ENCODE data around the gene SRA1. TPM values are rescaled to one million over a fixed set of nuclear protein-coding genes. Genes with fewer than 3 reads are reported as not detected.

SRA1 gene
- total and polyA plus RNA-seq, 4 donors, result 14.0 to 45.5 (median 36.8) TPM

DNA sequence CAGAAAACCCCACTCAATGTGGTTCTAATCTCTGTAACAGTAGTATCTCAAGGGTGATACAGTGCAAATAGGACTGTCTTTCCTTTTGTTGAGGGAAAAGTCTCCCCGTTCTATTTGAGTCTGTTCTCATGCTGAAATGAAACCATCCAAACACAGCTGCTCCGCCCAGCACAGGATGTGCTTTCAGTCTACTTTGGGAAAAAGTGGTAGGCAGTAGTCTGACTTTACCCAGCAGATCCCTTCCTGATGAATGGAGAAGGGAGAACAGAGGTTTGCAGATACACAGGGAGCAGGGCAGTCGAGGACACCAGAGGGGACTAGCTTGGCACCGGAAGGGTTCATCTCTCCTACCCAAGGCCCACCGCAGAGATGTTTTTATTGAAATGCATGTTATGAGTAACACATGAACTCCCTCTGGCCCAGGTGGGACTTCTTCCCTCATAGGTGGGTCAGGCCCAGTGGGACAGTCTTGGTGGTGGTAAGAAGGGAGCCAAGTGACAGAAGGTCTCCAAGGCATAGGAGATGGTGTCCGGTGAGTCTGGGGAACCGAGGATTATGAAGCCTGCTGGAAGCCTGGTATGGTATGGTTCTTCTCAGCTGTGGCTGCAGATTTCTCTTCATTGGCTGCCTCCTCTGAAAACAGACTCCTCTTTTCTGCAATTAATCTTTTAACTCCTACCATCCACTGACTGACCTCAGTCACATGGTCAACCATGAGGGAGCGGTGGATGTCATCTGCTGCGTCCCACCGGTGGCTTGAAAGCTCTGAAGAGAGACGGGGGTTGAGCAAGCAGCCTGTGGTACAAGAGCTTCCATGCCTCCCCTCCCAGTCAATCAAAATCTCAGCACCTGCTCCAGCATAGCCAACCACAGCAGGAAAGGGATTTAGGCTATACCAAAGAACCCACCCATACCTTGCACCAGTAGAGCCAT, 6.9 kb downstream of the SRA1 start:
- H3K36me3 ChIP-seq (ENCODE audit: control insufficient read depth in 4 of 4, insufficient read depth in 4 of 4, low read length in 4 of 4), result peaks cover 0 to 27% (median 12%) of the 10 kb centered on the region in 4 donors
- H3K27me3 ChIP-seq (ENCODE audit: control insufficient read depth in 3 of 3, insufficient read depth in 3 of 3, low read length in 2 of 3), result no peaks in the 10 kb centered on the region
- TF ChIP-seq, protein P1, sequence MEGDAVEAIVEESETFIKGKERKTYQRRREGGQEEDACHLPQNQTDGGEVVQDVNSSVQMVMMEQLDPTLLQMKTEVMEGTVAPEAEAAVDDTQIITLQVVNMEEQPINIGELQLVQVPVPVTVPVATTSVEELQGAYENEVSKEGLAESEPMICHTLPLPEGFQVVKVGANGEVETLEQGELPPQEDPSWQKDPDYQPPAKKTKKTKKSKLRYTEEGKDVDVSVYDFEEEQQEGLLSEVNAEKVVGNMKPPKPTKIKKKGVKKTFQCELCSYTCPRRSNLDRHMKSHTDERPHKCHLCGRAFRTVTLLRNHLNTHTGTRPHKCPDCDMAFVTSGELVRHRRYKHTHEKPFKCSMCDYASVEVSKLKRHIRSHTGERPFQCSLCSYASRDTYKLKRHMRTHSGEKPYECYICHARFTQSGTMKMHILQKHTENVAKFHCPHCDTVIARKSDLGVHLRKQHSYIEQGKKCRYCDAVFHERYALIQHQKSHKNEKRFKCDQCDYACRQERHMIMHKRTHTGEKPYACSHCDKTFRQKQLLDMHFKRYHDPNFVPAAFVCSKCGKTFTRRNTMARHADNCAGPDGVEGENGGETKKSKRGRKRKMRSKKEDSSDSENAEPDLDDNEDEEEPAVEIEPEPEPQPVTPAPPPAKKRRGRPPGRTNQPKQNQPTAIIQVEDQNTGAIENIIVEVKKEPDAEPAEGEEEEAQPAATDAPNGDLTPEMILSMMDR (IDR thresholded peaks at IDR 0.05; ENCODE audit: control extremely low read depth, extremely low read depth), result no peak
- H3K4me1 ChIP-seq (ENCODE audit: control insufficient read depth in 5 of 5, insufficient read depth in 5 of 5, low read length in 5 of 5), result peaks cover 11 to 32% (median 29%) of the 10 kb centered on the region in 5 donors
- 89% methylated on average over 11 of the region's 11 CpGs for WGBS, 2 donors
- no peak overlapping the region for H3K9ac ChIP-seq (ENCODE audit: insufficient read depth in 1 of 2, low read length in 2 of 2)
- DNase-seq (no peak), ATAC-seq (ENCODE audit: insufficient read depth, low FRiP score) (no peak)
- H3K4me3 ChIP-seq, result no peak overlapping the region
- no peak overlapping the region for H3K27ac ChIP-seq (ENCODE audit: low read depth in 1 of 2, low read length in 1 of 2)
- H3K9me3 ChIP-seq (ENCODE audit: control insufficient read depth in 4 of 4, insufficient read depth in 3 of 4, low read length in 3 of 4), result no peaks in the 10 kb centered on the region

DNA sequence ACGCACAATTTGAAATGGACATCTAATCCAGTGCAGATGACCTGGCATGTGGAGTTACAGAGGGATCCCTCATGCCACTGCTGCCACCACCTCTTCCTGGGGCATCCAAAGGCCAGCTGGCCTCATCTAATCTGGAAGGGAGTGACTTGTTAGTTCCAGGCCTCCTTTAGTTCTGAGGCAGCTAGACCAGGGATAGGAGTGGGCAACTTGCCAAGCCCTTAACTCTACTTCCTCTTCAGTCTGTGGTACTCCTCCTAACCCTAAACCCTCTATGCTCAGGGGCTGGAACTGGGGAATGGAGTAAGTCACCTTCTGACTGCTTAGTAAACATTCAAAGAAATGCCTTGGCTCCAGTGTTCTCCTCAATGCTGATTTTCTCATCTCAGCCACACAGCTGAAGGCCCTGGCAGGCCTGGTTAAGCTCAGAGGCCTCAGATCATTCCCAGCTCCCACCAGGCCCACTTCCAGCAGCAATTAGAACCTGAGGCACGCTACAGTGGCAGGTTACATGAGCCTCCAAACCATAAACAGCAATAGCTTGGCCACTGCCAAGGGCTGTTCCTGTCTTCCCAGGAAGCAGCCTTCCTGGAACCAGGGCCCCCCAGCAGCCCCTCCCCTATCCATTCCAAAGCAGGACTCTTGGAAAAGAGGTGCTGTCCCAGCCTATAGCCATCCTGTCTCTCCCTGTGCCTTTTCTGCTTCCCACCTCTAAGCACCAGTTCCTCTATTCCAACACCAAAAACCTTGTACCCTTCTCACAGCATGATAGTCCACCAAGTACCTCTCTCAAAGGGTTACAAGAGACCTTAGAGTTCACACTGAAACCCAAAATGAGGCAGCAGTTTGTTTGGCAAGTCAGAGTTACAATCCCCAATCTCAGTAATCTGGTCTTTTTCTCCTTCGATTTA, 7.8 kb downstream of the SRA1 start:
- DNase-seq, result peak; percentile 39 to 66 (median 53)
- H3K9me3 ChIP-seq (ENCODE audit: control insufficient read depth in 4 of 4, insufficient read depth in 3 of 4, low read length in 3 of 4), result no peaks in the 10 kb centered on the region
- H3K36me3 ChIP-seq (ENCODE audit: control insufficient read depth in 4 of 4, insufficient read depth in 4 of 4, low read length in 4 of 4), result peaks cover 5 to 31% (median 15%) of the 10 kb centered on the region in 4 donors
- no peak for ATAC-seq (ENCODE audit: insufficient read depth, low FRiP score)
- H3K27ac ChIP-seq (ENCODE audit: low read depth in 1 of 2, low read length in 1 of 2), result peak overlapping the region; percentile 6 to 95
- no peaks in the 10 kb centered on the region for H3K27me3 ChIP-seq (ENCODE audit: control insufficient read depth in 3 of 3, insufficient read depth in 3 of 3, low read length in 2 of 3)
- H3K4me3 ChIP-seq, result no peak overlapping the region
- H3K9ac ChIP-seq (ENCODE audit: insufficient read depth in 1 of 2, low read length in 2 of 2), result no peak overlapping the region
- WGBS, 2 donors, result 77 to 88% methylated on average over 3 of the region's 3 CpGs
- H3K4me1 ChIP-seq (ENCODE audit: control insufficient read depth in 5 of 5, insufficient read depth in 5 of 5, low read length in 5 of 5), result peaks cover 11 to 32% (median 29%) of the 10 kb centered on the region in 5 donors
- TF ChIP-seq, protein P1 (IDR thresholded peaks at IDR 0.05; ENCODE audit: control extremely low read depth, extremely low read depth), result no peak

DNA sequence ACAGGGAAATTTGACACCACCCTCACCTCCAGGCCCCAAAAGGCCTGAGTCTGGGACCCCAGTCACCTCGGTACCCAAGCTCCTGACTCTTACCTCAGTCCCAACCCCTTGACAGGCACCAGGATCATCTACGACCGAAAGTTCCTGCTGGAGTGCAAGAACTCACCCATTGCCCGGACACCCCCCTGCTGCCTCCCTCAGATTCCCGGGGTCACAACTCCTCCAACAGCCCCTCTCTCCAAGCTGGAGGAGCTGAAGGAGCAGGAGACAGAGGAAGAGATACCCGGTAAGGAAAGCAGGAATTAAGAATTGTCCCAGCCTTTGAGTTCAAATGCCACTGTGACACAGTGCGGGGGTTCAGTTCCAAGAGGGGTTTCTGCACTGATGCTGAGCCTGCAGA, 8.5 kb downstream of the SRA1 start:
- ATAC-seq (ENCODE audit: insufficient read depth, low FRiP score) (no peak), DNase-seq (no peak)
- Histone ChIP-seq H3K9ac (ENCODE audit: insufficient read depth in 1 of 2, low read length in 2 of 2) (no peak overlapping the region), H3K4me3 (no peak overlapping the region), H3K4me1 (ENCODE audit: control insufficient read depth in 5 of 5, insufficient read depth in 5 of 5, low read length in 5 of 5) (peaks cover 11 to 32% (median 24%) of the 10 kb centered on the region in 5 donors), H3K27ac (ENCODE audit: low read depth in 1 of 2, low read length in 1 of 2) (peak overlapping the region; percentile 95 to 97), H3K36me3 (ENCODE audit: control insufficient read depth in 4 of 4, insufficient read depth in 4 of 4, low read length in 4 of 4) (peaks cover 5 to 33% (median 17%) of the 10 kb centered on the region in 4 donors), H3K27me3 (ENCODE audit: control insufficient read depth in 3 of 3, insufficient read depth in 3 of 3, low read length in 2 of 3) (no peaks in the 10 kb centered on the region), H3K9me3 (ENCODE audit: control insufficient read depth in 4 of 4, insufficient read depth in 3 of 4, low read length in 3 of 4) (no peaks in the 10 kb centered on the region)
- WGBS, 2 donors, result 87 to 91% methylated on average over 7 of the region's 7 CpGs
- TF ChIP-seq, protein P1 (IDR thresholded peaks at IDR 0.05; ENCODE audit: control extremely low read depth, extremely low read depth), result no peak

Measured in lung (tissue), 12 donors.